PFSK-1 (cell line): ENCODE data around the gene RASGRF1.

Experiments
- POLR2AphosphoS5 ChIP-seq: IDR thresholded peaks from 2 replicates; pipeline ENCODE4 v1.6.1; 2012; ENCODE audit warnings: low read depth, mild to moderate bottlenecking, control low read depth, low read length, moderate library complexity
- REST ChIP-seq, 2 experiments: IDR thresholded peaks; 2 replicates each; pipeline versions ENCODE4 v1.6.1 to v1.8.0; 2011 to 2012; ENCODE audit warnings: low read depth in 2 of 2, low read length in 2 of 2, control low read depth in 1 of 2, inconsistent platforms in 1 of 2, mild to moderate bottlenecking in 1 of 2, moderate library complexity in 1 of 2; ENCODE audit not compliant: insufficient read depth in 1 of 2
- SIN3A ChIP-seq: IDR thresholded peaks from 2 replicates; pipeline ENCODE4 v1.6.1; 2012; ENCODE audit warnings: mild to moderate bottlenecking, low read length, moderate library complexity, borderline replicate concordance; ENCODE audit not compliant: insufficient read depth

GRCh38 chr15:79090487-79091203, at the start of gene RASGRF1:
- no peak for TF ChIP-seq REST (IDR thresholded peaks at IDR 0.05; ENCODE audit: insufficient read depth in 1 of 2, low read depth in 2 of 2, low read length in 2 of 2)
- TF ChIP-seq POLR2AphosphoS5: no peak
- TF ChIP-seq SIN3A: no peak
